SK-N-MC (cell line): ENCODE results near the gene DIAPH1.

ENCODE experiments used
- DNase-seq: peaks from one replicate; pipeline ENCODE4 v3.0.0-alpha.2; 2011; ENCODE audit warnings: low read depth, low spot score
- H3K27ac ChIP-seq: fragments of 200-600 bp; sonication (generic); 2 replicates; pipeline ENCODE4 v1.5.1; 2016; ENCODE audit warnings: mixed run types
- H3K36me3 ChIP-seq: fragments of 200-600 bp; sonication (generic); 2 replicates; pipeline ENCODE4 v1.6.1; 2017; ENCODE audit warnings: antibody characterized with exemption, low read length, mixed read lengths; ENCODE audit not compliant: insufficient read depth
- H3K4me3 ChIP-seq: fragments of 200-600 bp; sonication (generic); 2 replicates; pipeline ENCODE4 v1.5.1; 2016
- H3K9ac ChIP-seq: fragments of 200-600 bp; sonication (generic); 2 replicates; pipeline ENCODE4 v1.8.0; 2017; ENCODE audit warnings: mixed run types, mixed read lengths; ENCODE audit not compliant: insufficient read length
- H3K9me3 ChIP-seq: fragments of 200-600 bp; sonication (generic); 2 replicates; pipeline ENCODE4 v1.6.1; 2017; ENCODE audit warnings: low read depth, mild to moderate bottlenecking, antibody characterized with exemption, low read length, moderate library complexity, mixed read lengths
- EZH2 ChIP-seq: fragments of 200-600 bp; sonication (generic); IDR thresholded peaks from one replicate; pipeline ENCODE4 v1.6.1; 2017; ENCODE audit warnings: antibody characterized with exemption
- FOXP2 ChIP-seq: optimal IDR thresholded peaks from 2 replicates; pipeline ENCODE3; 2011; ENCODE audit warnings: mild to moderate bottlenecking, moderate library complexity; ENCODE audit not compliant: insufficient read depth; ENCODE audit errors: extremely low read length, control extremely low read depth
- POLR2AphosphoS5 ChIP-seq: IDR thresholded peaks from 2 replicates; pipeline ENCODE4 v1.6.1; 2012; ENCODE audit warnings: mild to moderate bottlenecking, low read depth, low read length, borderline replicate concordance

Gene DIAPH1

GRCh38 chr5:141506381-141507155 is 112.2 kb downstream of the DIAPH1 start:
- no peak for DNase-seq
- no peaks in the 10 kb centered on the region for H3K9me3 ChIP-seq
- TF ChIP-seq EZH2 (no peak), POLR2AphosphoS5 (no peak), FOXP2 (no peak)
- no peak overlapping the region for H3K9ac ChIP-seq
- H3K36me3 ChIP-seq: peaks cover 11% of the 10 kb centered on the region
- H3K4me3 ChIP-seq: no peak overlapping the region
- peak overlapping the region; percentile 95 for H3K27ac ChIP-seq

DNA sequence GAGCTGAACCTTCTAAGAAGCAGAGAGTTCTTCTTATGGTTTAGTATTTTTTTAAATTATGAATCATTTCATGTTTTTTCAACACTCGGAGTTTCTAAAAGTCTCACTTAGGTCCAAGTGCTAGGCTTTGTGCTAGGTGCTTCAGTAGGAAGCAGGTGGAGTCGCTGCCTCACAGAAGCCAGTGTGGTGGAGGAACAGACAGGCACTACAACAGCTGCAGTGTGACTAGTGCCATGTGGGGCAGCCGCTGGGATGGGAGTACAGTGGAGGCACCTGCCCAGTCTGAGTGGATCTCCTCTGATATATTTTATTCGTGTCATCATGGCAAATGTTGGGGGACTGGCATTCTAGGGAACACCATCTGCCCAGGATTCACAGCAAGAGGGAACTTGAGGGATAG is 114.6 kb downstream of the DIAPH1 start:
- H3K27ac ChIP-seq: no peak overlapping the region
- H3K36me3 ChIP-seq: no peaks in the 10 kb centered on the region
- TF ChIP-seq POLR2AphosphoS5: no peak
- TF ChIP-seq EZH2: no peak
- TF ChIP-seq FOXP2: no peak
- no peaks in the 10 kb centered on the region for H3K9me3 ChIP-seq
- no peak for DNase-seq
- H3K4me3 ChIP-seq: no peak overlapping the region
- no peak overlapping the region for H3K9ac ChIP-seq

GRCh38 chr5:141503681-141504080 is 115.1 kb downstream of the DIAPH1 start:
- DNase-seq: no peak
- TF ChIP-seq FOXP2 (no peak), EZH2 (no peak), POLR2AphosphoS5 (no peak)
- Histone ChIP-seq H3K4me3 (no peak overlapping the region), H3K36me3 (no peaks in the 10 kb centered on the region), H3K9ac (no peak overlapping the region), H3K27ac (no peak overlapping the region), H3K9me3 (no peaks in the 10 kb centered on the region)

- TF ChIP-seq EZH2: no peak
- no peak overlapping the region for H3K4me3 ChIP-seq
- H3K36me3 ChIP-seq: no peaks in the 10 kb centered on the region
- no peak overlapping the region for H3K9ac ChIP-seq
- H3K27ac ChIP-seq: no peak overlapping the region
- no peak for DNase-seq
- H3K9me3 ChIP-seq: no peaks in the 10 kb centered on the region
Observed at GRCh38 chr5:141501761-141502160, 117.0 kb downstream of the DIAPH1 start.

- Histone ChIP-seq H3K9me3 (no peaks in the 10 kb centered on the region), H3K27ac (peak overlapping the region; percentile 97), H3K9ac (peak overlapping the region; percentile 58), H3K4me3 (peak overlapping the region; percentile 77), H3K36me3 (no peaks in the 10 kb centered on the region)
- peak; percentile 88 for DNase-seq
- TF ChIP-seq POLR2AphosphoS5: peak; percentile 84
- peak; percentile 83 for TF ChIP-seq FOXP2
- TF ChIP-seq EZH2: no peak
Observed at GRCh38 chr5:141496038-141496437, 122.8 kb downstream of the DIAPH1 start.

GRCh38 chr5:141495453-141495811 is 123.4 kb downstream of the DIAPH1 start:
- TF ChIP-seq FOXP2 (no peak), POLR2AphosphoS5 (no peak), EZH2 (no peak)
- peak overlapping the region; percentile 77 for H3K4me3 ChIP-seq
- H3K9me3 ChIP-seq: no peaks in the 10 kb centered on the region
- no peak for DNase-seq
- H3K36me3 ChIP-seq: no peaks in the 10 kb centered on the region
- H3K9ac ChIP-seq: peak overlapping the region; percentile 58
- peak overlapping the region; percentile 97 for H3K27ac ChIP-seq

GRCh38 chr5:141494761-141495452 is 123.9 kb downstream of the DIAPH1 start:
- no peaks in the 10 kb centered on the region for H3K9me3 ChIP-seq
- TF ChIP-seq POLR2AphosphoS5 (peak; percentile 36), EZH2 (no peak)
- H3K27ac ChIP-seq: peak overlapping the region; percentile 97
- DNase-seq: no peak
- peak overlapping the region; percentile 77 for H3K4me3 ChIP-seq
- H3K9ac ChIP-seq: peak overlapping the region; percentile 52
- no peaks in the 10 kb centered on the region for H3K36me3 ChIP-seq

DNA sequence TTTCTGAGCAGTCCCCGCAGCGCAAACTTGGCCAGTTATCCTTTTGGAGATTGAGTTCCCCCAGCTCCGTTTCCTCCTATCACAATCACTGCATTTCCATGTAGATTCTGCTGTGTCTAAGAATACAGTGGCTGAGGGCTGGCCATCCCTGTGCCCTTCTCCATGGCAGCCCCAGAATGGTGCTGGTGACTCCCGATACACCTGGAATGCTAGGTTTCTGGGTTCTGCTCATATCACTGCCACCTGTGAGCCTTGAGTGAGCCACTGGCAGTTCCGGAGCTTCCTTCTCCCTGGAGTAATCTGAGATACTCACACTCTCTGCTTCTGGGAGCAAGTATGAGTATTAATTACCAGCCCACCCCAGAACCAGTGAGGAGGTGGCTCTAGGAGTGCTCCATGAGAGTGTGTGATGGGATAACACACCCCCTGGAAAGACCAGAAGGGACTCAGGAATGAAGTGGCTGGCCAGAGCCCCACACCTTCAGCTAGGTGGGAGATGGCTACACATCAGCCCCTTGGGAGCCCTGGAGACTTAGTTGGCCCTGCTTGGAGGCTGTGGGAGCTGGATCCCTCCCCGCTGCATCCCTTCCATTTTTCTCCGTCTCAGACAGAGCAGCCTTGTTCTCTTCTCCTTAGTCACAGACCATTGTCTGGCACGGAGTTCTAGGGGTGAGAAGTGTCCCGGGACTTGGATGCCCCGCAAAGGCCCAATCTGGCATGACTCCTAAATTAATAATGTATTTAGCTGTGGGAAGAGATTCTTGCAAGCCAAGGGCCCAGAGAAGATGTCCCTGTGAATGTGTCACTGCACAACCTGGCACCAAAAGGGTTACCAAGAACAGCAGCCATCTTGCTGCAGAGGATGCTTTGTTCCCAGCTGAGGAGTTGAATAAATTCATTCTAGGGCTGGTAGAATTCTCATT is 125.0 kb downstream of the DIAPH1 start:
- TF ChIP-seq EZH2 (no peak), POLR2AphosphoS5 (no peak), FOXP2 (no peak)
- H3K27ac ChIP-seq: peak overlapping the region; percentile 97
- H3K4me3 ChIP-seq: peak overlapping the region; percentile 77; the same call in 1 of the 2 replicates
- no peak for DNase-seq
- no peaks in the 10 kb centered on the region for H3K9me3 ChIP-seq
- peak overlapping the region; percentile 52 for H3K9ac ChIP-seq
- H3K36me3 ChIP-seq: no peaks in the 10 kb centered on the region
